Progenitor cell of endocrine pancreas (in vitro differentiated cells): ENCODE results near the gene LUC7L. TPM values are rescaled to one million over a fixed set of nuclear protein-coding genes. Genes with fewer than 3 reads are reported as not detected.
"Not testable (repeated sequence)": the region's sequence is repeated elsewhere in the genome, so short reads cannot be mapped to it uniquely, and the experiment has no call there.

Source experiments
- DNase-seq: peaks from one replicate; pipeline ENCODE4 v3.0.0; 2021; ENCODE audit warnings: low spot score; ENCODE audit not compliant: unreplicated experiment
- H3K27ac Mint-ChIP-seq: 2 replicates; pipeline ENCODE4 v1.8.0; 2021; ENCODE audit warnings: mild to moderate bottlenecking, moderate library complexity, mixed read lengths
- H3K27me3 Mint-ChIP-seq: 2 replicates; pipeline ENCODE4 v1.8.0; 2021; ENCODE audit warnings: mixed read lengths
- H3K36me3 Mint-ChIP-seq: 2 replicates; pipeline ENCODE4 v1.8.0; 2022; ENCODE audit warnings: mixed read lengths; ENCODE audit not compliant: insufficient read depth
- H3K4me1 Mint-ChIP-seq: 2 replicates; pipeline ENCODE4 v1.8.0; 2021; ENCODE audit warnings: low read depth, mixed read lengths
- H3K4me3 Mint-ChIP-seq: 2 replicates; pipeline ENCODE4 v1.8.0; 2021; ENCODE audit warnings: low read depth, mild to moderate bottlenecking, moderate library complexity, mixed read lengths
- H3K9me3 Mint-ChIP-seq: 2 replicates; pipeline ENCODE4 v1.8.0; 2021; ENCODE audit warnings: low read depth, mixed read lengths
- total RNA-seq: library from RNA; stranded (reverse); gene quantifications from 2 replicates; pipeline ENCODE4 v1.2.1, GENCODE V29; 2021
- TF ChIP-seq, protein P1 (sequence below): fragments of 200-600 bp; sonication (generic); IDR thresholded peaks from one replicate; pipeline ENCODE4 v1.5.0; 2021; ENCODE audit warnings: antibody characterized with exemption, mild to moderate bottlenecking; ENCODE audit not compliant: unreplicated experiment

The LUC7L gene
- total RNA-seq, 1 donor from 2014 or later, result 229 TPM

GRCh38 chr16:160691-161190 lies 68.5 kb downstream of the LUC7L start:
- Mint-ChIP-seq H3K9me3 (no peaks in the 10 kb centered on the region), H3K4me3 (no peak overlapping the region), H3K36me3 (no peaks in the 10 kb centered on the region), H3K4me1 (no peaks in the 10 kb centered on the region), H3K27ac (no peak overlapping the region), H3K27me3 (peaks cover 53% of the 10 kb centered on the region)
- TF ChIP-seq, protein P1, sequence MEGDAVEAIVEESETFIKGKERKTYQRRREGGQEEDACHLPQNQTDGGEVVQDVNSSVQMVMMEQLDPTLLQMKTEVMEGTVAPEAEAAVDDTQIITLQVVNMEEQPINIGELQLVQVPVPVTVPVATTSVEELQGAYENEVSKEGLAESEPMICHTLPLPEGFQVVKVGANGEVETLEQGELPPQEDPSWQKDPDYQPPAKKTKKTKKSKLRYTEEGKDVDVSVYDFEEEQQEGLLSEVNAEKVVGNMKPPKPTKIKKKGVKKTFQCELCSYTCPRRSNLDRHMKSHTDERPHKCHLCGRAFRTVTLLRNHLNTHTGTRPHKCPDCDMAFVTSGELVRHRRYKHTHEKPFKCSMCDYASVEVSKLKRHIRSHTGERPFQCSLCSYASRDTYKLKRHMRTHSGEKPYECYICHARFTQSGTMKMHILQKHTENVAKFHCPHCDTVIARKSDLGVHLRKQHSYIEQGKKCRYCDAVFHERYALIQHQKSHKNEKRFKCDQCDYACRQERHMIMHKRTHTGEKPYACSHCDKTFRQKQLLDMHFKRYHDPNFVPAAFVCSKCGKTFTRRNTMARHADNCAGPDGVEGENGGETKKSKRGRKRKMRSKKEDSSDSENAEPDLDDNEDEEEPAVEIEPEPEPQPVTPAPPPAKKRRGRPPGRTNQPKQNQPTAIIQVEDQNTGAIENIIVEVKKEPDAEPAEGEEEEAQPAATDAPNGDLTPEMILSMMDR, result no peak
- DNase-seq, result no peak

- H3K27ac Mint-ChIP-seq, H3K4me1 Mint-ChIP-seq, H3K4me3 Mint-ChIP-seq, H3K9me3 Mint-ChIP-seq, DNase-seq, H3K36me3 Mint-ChIP-seq: not testable (repeated sequence)
- peaks cover 52% of the 10 kb centered on the region for H3K27me3 Mint-ChIP-seq
Observed at GRCh38 chr16:160242-160641, 69.0 kb downstream of the LUC7L start.

DNA sequence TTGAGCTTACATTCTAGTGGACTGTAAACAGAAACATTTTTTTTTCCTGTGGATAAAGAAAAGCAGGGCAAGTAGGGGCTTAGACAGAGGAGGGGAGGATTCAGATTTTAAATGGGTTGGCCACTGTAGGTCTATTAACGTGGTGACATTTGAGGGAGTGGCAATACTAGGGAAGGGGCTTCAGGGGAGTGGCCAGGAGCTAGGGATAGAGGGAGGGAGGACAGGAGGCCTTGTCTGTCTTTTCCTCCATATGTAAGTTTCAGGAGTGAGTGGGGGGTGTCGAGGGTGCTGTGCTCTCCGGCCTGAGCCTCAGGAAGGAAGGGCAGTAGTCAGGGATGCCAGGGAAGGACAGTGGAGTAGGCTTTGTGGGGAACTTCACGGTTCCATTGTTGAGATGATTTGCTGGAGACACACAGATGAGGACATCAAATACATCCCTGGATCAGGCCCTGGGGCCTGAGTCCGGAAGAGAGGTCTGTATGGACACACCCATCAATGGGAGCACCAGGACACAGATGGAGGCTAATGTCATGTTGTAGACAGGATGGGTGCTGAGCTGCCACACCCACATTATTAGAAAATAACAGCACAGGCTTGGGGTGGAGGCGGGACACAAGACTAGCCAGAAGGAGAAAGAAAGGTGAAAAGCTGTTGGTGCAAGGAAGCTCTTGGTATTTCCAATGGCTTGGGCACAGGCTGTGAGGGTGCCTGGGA lies 70.0 kb downstream of the LUC7L start:
- Mint-ChIP-seq H3K27ac (no peak overlapping the region), H3K36me3 (no peaks in the 10 kb centered on the region), H3K4me1 (peaks cover 3% of the 10 kb centered on the region), H3K4me3 (no peak overlapping the region), H3K27me3 (peaks cover 57% of the 10 kb centered on the region), H3K9me3 (no peaks in the 10 kb centered on the region)
- TF ChIP-seq, protein P1, result no peak
- no peak for DNase-seq

GRCh38 chr16:155031-155398 lies 74.2 kb downstream of the LUC7L start:
- Mint-ChIP-seq H3K4me1 (peaks cover 3% of the 10 kb centered on the region), H3K27ac (no peak overlapping the region), H3K9me3 (no peaks in the 10 kb centered on the region), H3K4me3 (peak overlapping the region; percentile 41), H3K36me3 (no peaks in the 10 kb centered on the region), H3K27me3 (peaks cover 62% of the 10 kb centered on the region)
- TF ChIP-seq, protein P1, result no peak
- no peak for DNase-seq

DNA sequence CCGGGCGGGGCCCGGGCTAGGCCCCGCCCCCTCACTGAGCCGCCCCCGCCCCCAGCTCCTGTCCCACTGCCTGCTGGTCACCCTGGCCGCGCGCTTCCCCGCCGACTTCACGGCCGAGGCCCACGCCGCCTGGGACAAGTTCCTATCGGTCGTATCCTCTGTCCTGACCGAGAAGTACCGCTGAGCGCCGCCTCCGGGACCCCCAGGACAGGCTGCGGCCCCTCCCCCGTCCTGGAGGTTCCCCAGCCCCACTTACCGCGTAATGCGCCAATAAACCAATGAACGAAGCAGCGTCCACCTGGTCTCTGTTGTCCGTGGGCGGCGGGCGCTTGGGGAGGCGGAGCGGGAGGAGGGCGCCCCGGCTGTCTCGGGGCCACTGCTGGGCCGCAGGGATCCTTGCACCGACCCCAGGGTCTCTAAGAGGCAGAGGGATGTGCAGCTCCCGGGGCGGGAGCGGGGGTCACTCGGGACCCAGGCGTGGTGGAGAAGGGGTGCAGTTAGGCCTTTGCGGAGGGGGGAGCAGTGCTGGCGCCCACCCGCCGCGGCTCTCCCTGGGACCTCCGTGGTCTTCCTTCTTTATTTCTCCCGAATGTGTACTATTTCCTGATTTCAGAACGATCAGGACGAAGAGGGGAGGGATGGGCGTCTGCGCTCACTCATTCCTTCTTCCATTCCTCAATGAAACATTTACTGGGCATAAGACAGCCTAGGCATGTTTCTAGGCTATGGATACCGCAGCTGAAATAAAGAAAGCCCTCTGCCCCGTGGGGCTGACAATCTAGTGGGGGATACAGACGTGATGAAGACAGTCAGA lies 74.8 kb downstream of the LUC7L start:
- TF ChIP-seq, protein P1, result no peak
- DNase-seq, result no peak
- Mint-ChIP-seq H3K27me3 (peaks cover 64% of the 10 kb centered on the region), H3K36me3 (no peaks in the 10 kb centered on the region), H3K4me1 (peaks cover 3% of the 10 kb centered on the region), H3K4me3 (peak overlapping the region; percentile 50), H3K27ac (peak overlapping the region; percentile 9), H3K9me3 (no peaks in the 10 kb centered on the region)

DNA sequence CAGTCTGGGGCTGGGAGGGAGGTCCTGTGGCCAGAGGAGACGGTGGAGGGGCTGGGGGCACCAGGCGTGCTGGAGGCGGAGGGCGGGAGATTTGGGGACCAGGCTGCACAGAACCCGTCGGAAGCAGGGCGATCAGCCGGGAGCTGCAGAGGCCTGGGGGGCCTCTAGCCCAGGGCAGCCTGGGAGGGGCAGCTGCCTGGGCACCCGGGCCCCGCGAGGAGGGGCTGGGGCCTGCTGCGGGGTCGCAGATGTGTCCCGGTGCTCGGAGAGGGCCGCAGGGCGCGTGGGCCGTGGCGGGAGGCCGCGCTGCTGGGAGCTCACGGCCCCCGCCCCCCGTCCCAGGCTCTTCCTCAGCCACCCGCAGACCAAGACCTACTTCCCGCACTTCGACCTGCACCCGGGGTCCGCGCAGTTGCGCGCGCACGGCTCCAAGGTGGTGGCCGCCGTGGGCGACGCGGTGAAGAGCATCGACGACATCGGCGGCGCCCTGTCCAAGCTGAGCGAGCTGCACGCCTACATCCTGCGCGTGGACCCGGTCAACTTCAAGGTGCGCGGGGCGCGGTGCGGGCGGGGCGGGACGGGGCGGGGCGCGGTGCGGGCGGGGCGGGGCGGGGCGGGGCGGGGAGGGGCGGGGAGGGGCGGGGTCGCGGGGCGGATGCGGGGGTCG lies 75.6 kb downstream of the LUC7L start:
- not testable (repeated sequence) for H3K27ac Mint-ChIP-seq, DNase-seq, H3K36me3 Mint-ChIP-seq, H3K4me3 Mint-ChIP-seq, H3K4me1 Mint-ChIP-seq, H3K9me3 Mint-ChIP-seq
- peaks cover 66% of the 10 kb centered on the region for H3K27me3 Mint-ChIP-seq

DNA sequence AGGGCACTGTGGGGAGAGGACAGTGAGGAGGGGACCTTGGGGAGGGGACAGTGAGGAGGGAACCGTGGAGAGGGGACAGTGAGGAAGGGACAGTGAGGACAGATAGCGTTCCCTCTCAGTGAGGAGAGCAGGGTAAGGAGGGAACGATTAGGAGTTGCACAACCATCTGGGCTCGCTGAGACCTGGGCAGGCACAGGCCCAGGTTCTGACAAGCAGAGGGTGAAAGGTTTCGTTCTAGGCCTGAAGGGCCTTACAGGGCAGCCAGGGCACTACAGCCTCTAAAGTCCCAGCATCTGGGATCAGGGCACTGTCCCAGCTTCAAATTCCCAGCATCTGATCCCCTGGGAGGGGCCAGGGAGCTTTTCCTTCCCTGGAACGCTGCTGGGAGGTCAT lies 76.1 kb downstream of the LUC7L start:
- not testable (repeated sequence) for DNase-seq, H3K27ac Mint-ChIP-seq, H3K4me1 Mint-ChIP-seq, H3K36me3 Mint-ChIP-seq, H3K9me3 Mint-ChIP-seq, H3K4me3 Mint-ChIP-seq
- H3K27me3 Mint-ChIP-seq, result peaks cover 67% of the 10 kb centered on the region
